RWPE2 (cell line): ENCODE data around the gene PNP.

Experiments
- ATAC-seq: fragments of 200-7000 bp; cut with Tn5 transposase; 3 replicates; pipeline ENCODE4 v1.9.1; 2021; ENCODE audit warnings: low read depth
- DNase-seq: peaks from one replicate; pipeline ENCODE4 v3.0.0-alpha.2; 2020; ENCODE audit warnings: low spot score
- H3K27ac ChIP-seq: fragments of 450-650 bp; 2 replicates; pipeline ENCODE4 v1.5.1; 2017; ENCODE audit warnings: mild to moderate bottlenecking; ENCODE audit not compliant: poor library complexity, severe bottlenecking
- H3K27me3 ChIP-seq: fragments of 250-450 bp; sonication (Bioruptor Pico); 2 replicates; pipeline ENCODE4 v1.5.1; 2021; ENCODE audit warnings: mild to moderate bottlenecking, moderate library complexity; ENCODE audit not compliant: insufficient read depth, poor library complexity, severe bottlenecking
- H3K36me3 ChIP-seq: fragments of 250-450 bp; sonication (Bioruptor Pico); 2 replicates; pipeline ENCODE4 v1.5.1; 2020; ENCODE audit warnings: low read depth, mild to moderate bottlenecking, moderate library complexity
- H3K4me1 ChIP-seq: fragments of 250-450 bp; sonication (Bioruptor Pico); 2 replicates; pipeline ENCODE4 v1.5.1; 2021; ENCODE audit warnings: mild to moderate bottlenecking, moderate library complexity; ENCODE audit not compliant: insufficient read depth, poor library complexity, severe bottlenecking
- H3K4me3 ChIP-seq: fragments of 250-450 bp; sonication (Bioruptor Pico); 2 replicates; pipeline ENCODE4 v1.5.1; 2021; ENCODE audit warnings: mild to moderate bottlenecking, moderate library complexity; ENCODE audit not compliant: severe bottlenecking
- H3K9me3 ChIP-seq: fragments of 250-450 bp; sonication (Bioruptor Pico); 2 replicates; pipeline ENCODE4 v1.5.1; 2021; ENCODE audit warnings: mild to moderate bottlenecking, moderate library complexity; ENCODE audit not compliant: severe bottlenecking
- TF ChIP-seq, protein P1 (sequence below): fragments of 450-650 bp; IDR thresholded peaks from one replicate; pipeline ENCODE4 v1.5.1; 2017; ENCODE audit warnings: mild to moderate bottlenecking, moderate library complexity; ENCODE audit not compliant: poor library complexity, severe bottlenecking

PNP gene

DNA sequence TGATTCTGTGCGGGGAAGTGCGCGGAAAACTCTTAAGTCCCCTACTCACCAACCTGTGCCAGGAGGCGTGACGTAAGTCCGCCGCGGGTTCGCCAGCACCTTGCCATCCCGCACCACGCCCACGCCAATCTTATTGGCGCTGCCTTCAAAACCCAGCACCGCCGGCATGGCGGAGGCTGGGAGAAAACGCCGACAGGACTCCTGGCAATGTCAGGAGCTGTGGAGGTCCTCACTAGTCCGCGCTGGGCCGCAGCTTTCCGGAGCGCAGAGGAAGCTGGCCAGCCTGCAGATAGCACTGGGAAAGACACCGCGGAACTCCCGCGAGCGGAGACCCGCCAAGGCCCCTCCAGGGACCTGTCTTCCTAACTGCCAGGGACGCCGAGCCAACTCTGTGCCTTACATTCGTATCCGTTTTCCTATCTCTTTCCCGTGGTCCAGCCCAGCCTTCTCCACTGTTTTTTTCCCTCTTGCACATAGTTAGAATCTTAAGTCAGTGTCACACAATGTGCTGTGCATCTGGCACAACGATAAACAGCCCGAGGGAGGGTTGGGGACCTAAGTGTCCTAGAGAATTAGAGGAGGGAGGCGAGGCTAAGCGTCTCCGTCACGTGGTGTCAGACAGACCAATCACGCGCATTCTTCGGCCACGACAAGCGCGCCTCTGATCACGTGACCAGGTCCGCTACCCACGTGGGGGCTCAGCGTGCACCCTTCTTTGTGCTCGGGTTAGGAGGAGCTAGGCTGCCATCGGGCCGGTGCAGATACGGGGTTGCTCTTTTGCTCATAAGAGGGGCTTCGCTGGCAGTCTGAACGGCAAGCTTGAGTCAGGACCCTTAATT, 14.5 kb upstream of the PNP start, which contains the start of the genes APEX1 and OSGEP:
APEX1 (plus strand) TSS at position 711 of the 839 bp plus-strand sequence. CDS start 420 bp downstream, outside the sequence.
OSGEP (minus strand) TSS at position 297 of the 839 bp plus-strand sequence; CDS start at position 168, 129 bp downstream.
- Histone ChIP-seq H3K4me3 (peak within 1 kb of the TSS; percentile 74), H3K9me3 (no peaks in the 10 kb centered on the region), H3K27me3 (no peaks in the 10 kb centered on the region), H3K27ac (peak within 1 kb of the TSS; percentile 91), H3K4me1 (peaks cover 10% of the 10 kb centered on the region), H3K36me3 (peaks cover 76% of the 10 kb centered on the region)
- ATAC-seq: peak; percentile 80
- peak; percentile 99 for DNase-seq
- TF ChIP-seq, protein P1, sequence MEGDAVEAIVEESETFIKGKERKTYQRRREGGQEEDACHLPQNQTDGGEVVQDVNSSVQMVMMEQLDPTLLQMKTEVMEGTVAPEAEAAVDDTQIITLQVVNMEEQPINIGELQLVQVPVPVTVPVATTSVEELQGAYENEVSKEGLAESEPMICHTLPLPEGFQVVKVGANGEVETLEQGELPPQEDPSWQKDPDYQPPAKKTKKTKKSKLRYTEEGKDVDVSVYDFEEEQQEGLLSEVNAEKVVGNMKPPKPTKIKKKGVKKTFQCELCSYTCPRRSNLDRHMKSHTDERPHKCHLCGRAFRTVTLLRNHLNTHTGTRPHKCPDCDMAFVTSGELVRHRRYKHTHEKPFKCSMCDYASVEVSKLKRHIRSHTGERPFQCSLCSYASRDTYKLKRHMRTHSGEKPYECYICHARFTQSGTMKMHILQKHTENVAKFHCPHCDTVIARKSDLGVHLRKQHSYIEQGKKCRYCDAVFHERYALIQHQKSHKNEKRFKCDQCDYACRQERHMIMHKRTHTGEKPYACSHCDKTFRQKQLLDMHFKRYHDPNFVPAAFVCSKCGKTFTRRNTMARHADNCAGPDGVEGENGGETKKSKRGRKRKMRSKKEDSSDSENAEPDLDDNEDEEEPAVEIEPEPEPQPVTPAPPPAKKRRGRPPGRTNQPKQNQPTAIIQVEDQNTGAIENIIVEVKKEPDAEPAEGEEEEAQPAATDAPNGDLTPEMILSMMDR: no peak

DNA sequence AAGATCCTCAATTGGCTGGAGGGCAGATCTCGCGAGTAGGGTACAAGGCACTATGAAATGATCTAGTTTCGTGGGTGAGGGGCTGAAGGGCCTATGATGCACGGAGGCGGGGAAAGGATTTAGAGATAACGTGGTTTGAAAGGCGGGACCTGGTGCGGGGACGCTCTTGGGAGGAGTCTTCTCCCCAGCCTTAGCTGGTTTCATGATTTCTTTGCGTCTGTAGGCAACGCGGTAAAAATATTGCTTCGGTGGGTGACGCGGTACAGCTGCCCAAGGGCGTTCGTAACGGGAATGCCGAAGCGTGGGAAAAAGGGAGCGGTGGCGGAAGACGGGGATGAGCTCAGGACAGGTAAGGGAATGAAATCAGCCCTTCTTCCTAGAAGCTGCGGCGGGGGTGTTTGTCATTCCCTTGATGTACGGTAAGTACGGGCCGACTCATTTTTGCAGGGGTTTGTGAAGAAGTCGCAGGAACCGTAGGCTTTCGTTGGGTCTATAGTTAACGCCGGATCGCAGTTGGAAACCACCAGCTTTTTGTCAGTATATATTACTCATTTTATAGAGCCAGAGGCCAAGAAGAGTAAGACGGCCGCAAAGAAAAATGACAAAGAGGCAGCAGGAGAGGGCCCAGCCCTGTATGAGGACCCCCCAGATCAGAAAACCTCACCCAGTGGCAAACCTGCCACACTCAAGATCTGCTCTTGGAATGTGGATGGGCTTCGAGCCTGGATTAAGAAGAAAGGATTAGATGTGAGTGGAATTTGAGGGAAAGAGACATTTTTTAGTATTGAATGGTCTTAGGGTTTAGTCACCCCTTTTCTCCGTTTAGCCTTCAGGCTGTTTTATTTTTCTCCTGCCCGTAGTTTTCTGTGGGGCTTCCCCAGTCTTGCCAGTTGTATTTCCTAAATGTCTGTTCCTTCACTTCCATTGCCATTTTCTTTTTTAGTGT, 13.6 kb upstream of the PNP start:
- H3K4me3 ChIP-seq: peak overlapping the region; percentile 74
- TF ChIP-seq, protein P1: no peak
- H3K9me3 ChIP-seq: no peaks in the 10 kb centered on the region
- ATAC-seq (peak; percentile 73), DNase-seq (no peak)
- H3K36me3 ChIP-seq: peaks cover 77% of the 10 kb centered on the region
- H3K4me1 ChIP-seq: peaks cover 15% of the 10 kb centered on the region
- H3K27me3 ChIP-seq: no peaks in the 10 kb centered on the region
- peak overlapping the region; percentile 91 for H3K27ac ChIP-seq

DNA sequence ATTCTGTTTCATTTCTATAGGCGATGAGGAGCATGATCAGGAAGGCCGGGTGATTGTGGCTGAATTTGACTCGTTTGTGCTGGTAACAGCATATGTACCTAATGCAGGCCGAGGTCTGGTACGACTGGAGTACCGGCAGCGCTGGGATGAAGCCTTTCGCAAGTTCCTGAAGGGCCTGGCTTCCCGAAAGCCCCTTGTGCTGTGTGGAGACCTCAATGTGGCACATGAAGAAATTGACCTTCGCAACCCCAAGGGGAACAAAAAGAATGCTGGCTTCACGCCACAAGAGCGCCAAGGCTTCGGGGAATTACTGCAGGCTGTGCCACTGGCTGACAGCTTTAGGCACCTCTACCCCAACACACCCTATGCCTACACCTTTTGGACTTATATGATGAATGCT, 12.2 kb upstream of the PNP start:
- Histone ChIP-seq H3K36me3 (peaks cover 64% of the 10 kb centered on the region), H3K4me3 (no peak overlapping the region), H3K9me3 (no peaks in the 10 kb centered on the region), H3K27me3 (no peaks in the 10 kb centered on the region), H3K27ac (peak overlapping the region; percentile 91), H3K4me1 (peaks cover 15% of the 10 kb centered on the region)
- DNase-seq: no peak
- TF ChIP-seq, protein P1: no peak
- ATAC-seq: no peak

DNA sequence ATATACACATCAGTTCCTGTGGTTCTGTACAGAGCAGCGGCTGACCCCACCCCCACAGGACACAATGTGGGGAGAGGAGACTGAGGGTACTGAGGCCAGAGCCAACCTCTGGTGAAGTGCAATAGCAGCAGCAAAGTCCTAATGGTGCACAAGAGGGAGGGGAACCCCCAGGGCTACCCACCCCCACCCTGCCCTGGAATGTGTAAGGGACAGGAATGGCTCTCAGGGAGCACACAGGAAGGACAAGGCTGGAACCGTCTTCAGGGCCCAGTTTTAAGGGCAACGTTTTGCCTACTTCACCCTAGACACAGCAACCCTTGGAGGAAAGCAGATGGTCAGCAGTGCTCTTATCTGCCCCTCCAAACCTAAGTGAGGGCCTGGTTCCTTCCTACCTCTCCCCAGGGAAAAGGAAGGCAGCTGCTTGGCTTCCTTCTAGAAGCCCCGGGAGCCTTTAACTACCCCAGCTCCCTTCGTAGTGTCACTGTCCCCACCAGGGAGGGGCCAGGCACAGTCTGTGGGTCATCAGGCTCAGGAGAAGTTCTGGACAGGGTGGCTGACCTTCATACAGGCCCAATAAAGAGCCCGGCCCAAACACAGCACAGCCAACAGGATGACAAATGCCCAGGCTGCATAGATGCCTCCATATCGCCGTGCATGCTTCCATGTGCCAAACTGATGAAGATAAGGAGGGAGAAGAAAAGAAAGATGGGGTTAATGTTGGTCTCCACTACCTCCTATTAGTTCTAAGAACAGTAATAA, 11.0 kb upstream of the PNP start:
- no peak overlapping the region for H3K4me3 ChIP-seq
- no peak for DNase-seq
- H3K4me1 ChIP-seq: peaks cover 15% of the 10 kb centered on the region
- H3K27ac ChIP-seq: no peak overlapping the region
- H3K36me3 ChIP-seq: peaks cover 53% of the 10 kb centered on the region
- no peak for ATAC-seq
- no peaks in the 10 kb centered on the region for H3K27me3 ChIP-seq
- no peaks in the 10 kb centered on the region for H3K9me3 ChIP-seq
- TF ChIP-seq, protein P1: no peak
